HFF-Myc (cell line): Measurements from ENCODE around the gene C12orf75.

Experiments
- DNase-seq: peaks from one replicate; pipeline ENCODE4 v3.0.0-alpha.2; 2011; ENCODE audit warnings: low read depth; ENCODE audit errors: extremely low read depth
- H3K4me3 ChIP-seq: replicated peaks from 2 replicates; pipeline ENCODE4 v1.5.1; 2011; ENCODE audit warnings: low read depth, mild to moderate bottlenecking, control low read depth, low read length
- TF ChIP-seq, protein P1 (sequence below): IDR thresholded peaks from 2 replicates; pipeline ENCODE4 v1.5.1; 2012; ENCODE audit warnings: mild to moderate bottlenecking, low read depth, low read length, control low read depth; ENCODE audit errors: missing control alignments

The C12orf75 gene

DNA sequence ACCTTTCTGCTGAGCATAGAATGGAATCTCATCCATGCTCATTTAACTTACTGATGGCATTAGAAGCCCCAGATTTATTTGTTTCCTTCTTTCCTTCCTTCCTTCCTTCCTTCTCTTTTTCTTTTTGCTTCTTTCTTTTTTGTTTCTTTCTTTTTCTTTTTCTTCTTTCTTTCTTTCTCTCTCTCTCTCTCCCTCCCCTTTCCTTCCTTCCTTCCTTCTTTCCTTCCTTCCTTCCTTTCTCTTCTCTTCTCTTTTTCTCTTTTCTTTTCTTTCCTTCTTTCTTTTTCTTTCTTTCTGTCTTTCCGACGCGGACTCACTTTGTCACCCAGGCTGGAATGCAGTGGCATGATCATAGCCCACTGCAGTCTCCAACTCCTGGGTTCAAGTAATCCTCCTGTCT lies 55.9 kb downstream of the C12orf75 start:
- no peak overlapping the region for H3K4me3 ChIP-seq
- TF ChIP-seq, protein P1, sequence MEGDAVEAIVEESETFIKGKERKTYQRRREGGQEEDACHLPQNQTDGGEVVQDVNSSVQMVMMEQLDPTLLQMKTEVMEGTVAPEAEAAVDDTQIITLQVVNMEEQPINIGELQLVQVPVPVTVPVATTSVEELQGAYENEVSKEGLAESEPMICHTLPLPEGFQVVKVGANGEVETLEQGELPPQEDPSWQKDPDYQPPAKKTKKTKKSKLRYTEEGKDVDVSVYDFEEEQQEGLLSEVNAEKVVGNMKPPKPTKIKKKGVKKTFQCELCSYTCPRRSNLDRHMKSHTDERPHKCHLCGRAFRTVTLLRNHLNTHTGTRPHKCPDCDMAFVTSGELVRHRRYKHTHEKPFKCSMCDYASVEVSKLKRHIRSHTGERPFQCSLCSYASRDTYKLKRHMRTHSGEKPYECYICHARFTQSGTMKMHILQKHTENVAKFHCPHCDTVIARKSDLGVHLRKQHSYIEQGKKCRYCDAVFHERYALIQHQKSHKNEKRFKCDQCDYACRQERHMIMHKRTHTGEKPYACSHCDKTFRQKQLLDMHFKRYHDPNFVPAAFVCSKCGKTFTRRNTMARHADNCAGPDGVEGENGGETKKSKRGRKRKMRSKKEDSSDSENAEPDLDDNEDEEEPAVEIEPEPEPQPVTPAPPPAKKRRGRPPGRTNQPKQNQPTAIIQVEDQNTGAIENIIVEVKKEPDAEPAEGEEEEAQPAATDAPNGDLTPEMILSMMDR: no peak
- no peak for DNase-seq

DNA sequence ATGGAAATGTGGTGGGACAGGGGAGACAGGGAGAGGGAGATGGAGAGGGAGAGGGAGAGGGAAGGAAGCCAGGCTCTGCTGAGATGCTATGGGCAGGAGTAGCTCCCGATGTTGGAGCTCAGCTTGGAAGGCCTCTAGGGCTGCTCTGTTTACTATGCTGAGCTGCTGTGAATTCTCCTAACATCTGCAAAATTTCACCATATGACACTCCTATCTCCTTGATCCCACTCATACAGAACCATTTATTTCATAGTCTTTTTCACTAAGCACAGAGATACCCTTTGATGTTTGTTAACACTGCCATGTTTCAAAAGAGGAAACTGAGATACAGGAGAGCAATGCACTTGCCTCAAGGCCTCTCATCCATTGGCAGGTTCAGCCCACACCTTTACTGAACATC lies 60.7 kb downstream of the C12orf75 start:
- DNase-seq: no peak
- H3K4me3 ChIP-seq: no peak overlapping the region
- TF ChIP-seq, protein P1: no peak

- no peak for DNase-seq
Observed at GRCh38 chr12:105393587-105393986, 63.1 kb downstream of the C12orf75 start.

DNA sequence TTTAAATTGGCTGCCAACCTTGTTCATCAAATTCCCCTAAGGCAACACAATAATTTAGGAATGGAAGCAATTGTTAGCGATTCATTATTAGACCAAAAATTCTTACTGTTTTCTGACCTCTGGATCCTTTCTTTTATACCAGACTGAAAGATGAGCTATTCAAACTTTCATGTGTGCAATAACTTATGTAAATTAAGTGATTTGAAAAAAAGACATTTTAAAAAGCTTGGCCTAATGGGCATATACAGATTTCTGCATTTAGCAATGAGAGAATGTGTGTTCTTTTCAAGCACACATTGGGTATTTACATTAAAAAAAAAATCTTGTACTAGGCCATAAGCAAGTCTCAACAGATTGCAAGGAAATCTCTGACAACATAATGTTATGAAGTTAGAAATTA lies 65.5 kb downstream of the C12orf75 start:
- TF ChIP-seq, protein P1: no peak
- no peak for DNase-seq
- H3K4me3 ChIP-seq: no peak overlapping the region

More at GRCh38 chr12:105393587-105393986, 63.1 kb downstream of the C12orf75 start:
- no peak overlapping the region for H3K4me3 ChIP-seq
- TF ChIP-seq, protein P1: no peak

DNA sequence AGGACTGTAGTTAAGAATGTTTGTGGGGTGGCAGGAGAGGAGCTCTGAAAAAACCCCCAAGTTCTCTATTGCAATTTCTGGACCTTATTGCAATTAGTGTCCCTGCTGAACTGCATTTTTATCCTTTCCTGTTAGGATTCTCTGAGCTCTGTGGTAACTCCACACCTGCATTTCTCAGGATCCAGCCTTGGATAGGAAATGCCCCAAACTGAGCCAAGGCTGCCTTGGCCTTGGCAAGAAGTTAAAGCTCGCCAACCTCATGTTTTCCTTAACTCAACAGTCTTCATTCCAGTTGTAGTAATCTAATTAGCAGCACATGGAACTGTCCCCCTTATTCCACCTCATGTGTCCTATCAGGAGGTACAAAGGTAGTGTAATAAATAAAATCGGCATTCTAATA lies 66.5 kb downstream of the C12orf75 start:
- no peak for DNase-seq
- TF ChIP-seq, protein P1: no peak
- H3K4me3 ChIP-seq: no peak overlapping the region

DNA sequence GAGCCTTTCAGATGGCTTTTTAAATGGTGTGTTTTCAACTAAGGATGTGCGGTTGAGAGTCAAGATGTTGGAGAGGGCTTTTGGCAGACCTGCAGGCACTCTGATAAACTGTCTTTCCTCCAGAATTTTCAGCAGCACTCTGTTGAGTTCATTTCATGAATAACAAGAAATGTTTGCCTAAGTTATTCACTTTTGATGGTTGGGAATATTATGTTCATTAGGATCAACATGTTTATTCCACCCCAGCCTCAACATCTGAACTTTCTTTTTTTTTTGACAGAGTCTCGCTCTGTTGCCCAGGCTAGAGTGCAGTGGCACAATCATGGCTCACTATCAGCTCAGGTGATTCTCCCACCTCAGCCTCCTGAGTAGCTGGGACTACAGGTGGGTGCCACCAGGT lies 68.4 kb downstream of the C12orf75 start:
- DNase-seq: no peak
- TF ChIP-seq, protein P1: no peak
- no peak overlapping the region for H3K4me3 ChIP-seq

DNA sequence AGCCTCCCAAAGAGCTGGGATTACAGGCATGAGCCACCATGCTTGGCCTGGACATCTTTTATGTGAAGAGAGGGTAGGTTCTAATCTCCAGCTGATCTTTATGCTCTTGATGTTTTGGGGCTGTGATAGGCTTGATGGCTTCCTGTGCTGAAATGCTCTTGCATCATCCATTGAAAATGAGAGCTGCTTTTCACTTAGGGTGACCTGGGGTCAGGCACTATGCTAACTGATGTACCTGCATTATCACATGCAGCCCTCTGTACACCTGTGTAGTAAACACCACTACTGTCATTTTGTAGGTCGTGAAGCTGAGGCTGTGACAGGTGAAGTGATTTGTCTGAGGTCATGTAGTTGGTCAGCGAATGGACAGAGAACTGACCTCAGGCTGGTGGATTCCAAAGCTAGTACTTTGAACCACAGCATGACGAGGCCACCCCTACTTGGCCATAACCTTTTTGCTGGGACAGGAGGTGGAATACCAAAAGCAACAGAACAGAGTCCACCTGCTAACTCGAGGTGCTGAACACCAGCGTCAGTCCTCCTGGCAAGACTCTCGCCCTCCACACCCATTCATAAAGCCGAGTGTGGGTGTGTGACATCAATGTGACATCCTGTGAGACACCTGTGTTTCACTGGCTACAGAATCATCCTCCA lies 69.1 kb downstream of the C12orf75 start:
- no peak overlapping the region for H3K4me3 ChIP-seq
- no peak for DNase-seq

More for the DNA sequence above, 69.1 kb downstream of the C12orf75 start:
- TF ChIP-seq, protein P1: no peak
